DLD1 (cell line): ENCODE data around the gene RALGDS.

Experiments
- in situ Hi-C: cut with HindIII; loops from 2 replicates; pipeline ENCODE4 v1.10.0; 2017; ENCODE audit warnings: low sequenced_read_pairs

Gene RALGDS

DNA sequence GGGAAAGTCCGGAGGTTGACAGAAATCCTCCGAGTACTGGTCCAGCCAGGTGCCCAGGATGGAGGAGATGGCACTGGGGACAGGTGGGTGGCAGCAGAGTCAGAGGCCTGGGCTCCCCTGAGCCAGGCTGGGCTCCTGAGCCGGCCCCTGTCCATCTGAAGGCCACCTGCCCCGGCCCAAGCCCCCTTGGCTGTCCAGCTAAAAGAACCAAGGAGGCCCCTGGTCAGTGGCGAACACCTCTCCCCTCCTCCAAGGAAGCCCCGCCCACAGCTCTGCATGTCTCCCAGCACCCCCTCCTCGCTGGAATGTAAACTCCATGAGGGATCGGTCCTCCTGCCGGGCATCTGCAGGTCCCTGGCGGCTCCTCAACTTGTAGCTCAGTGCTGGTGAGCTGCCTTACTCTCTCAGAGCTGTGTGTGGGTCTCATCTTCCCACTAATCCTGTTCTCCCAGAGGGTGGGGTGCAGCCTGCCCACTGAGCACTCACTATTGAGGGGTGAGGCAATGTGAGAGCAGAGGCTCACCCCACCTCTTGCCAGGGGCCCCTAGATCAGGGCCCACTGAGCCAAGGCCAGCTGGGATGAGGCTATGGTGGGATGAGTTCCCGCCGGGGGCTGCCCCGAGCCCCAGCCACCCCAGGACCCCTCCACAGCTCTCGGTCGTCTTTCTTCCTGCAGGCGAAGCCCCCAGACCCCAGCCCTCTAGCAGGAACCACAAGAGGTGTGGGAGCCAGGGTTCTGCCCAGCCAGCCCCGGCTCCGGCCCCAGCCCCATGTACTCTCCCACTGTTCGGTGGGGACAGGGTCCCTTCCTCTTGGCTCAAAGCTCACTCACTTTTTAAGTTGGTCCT lies 12.0 kb downstream of the RALGDS start:
- in situ Hi-C loops, result no loop called here

DNA sequence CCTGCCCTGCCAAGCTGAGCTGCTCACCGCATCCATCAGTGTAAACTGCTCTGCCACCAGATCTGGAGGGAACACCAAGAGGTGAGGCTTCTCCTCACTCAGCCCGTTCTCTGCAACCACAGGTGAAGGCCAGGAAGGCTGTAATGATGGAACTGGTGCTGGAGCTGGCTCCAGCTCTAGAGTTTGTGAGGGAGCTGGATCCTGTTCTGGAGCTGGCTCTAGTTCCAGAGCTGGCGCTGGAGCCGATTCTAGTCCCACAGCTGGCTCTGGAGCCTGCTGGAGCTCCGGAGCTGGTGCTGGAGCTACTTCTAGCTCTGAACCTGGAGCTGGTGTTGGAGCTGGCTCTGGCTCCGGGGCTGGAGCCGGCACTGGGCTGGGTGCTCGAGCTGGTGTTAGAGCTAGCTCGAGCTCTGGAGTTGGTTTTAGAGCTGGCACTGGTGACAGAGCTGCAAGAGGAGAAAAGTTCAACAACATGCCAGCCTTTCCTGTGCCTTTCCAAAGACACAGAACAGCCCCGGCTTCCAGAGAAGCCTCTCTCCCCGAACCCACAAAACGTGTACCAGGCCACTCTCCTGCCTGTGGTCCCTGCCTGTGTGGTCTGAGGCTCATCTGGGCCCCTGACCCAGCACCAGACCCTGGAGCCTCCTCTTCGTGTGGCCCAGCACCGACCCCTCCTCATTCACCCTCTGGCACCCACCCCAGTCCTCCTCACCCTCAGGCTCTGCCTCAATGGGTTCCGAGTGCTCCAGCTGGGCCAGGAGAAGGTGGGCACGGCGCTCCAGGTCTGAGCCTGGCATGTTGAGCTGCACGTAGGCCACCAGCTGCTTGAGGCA lies 12.9 kb downstream of the RALGDS start:
- in situ Hi-C loops, result no loop called here

DNA sequence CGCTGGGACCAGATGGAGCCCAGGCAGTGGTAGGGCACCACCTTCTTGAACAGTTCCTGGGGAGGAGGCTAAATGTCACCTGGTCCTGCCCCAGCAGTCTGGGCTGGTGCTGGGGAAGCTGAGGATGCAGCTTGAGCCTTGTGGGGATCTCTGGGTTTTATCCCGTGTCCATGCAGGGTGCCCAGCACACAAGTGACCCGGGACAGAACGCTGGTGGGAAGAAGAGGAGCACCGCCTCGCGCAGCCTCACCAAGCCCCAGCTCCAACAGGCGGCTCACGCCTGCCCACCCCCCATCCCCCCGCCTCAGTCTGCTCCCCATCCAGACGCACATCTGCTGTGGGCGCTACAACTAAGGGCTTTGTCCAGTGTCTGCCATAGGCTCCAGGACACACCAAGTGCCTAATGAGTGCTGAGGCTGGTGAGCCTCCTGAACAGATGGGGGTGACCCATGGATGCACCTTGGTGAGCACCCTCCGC lies 13.8 kb downstream of the RALGDS start:
- in situ Hi-C loops, result no loop called here

GRCh38 chr9:133106511-133107244 lies 14.4 kb downstream of the RALGDS start:
- in situ Hi-C loops, result no loop called here

DNA sequence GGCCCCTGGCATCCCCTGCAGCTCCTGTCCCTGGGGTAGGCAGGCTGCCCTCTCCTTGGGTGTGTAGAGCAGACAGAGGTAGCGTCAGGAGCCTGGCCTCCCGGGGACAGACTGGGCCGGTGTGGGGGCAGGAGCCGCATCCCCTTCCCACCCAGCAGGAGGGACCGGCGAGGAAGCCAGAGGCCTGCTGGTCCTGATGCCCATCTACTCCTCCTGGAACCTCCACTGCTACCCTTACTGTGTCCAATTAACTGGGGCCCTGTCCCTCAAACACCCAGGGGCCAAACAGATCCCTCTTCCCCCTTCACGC lies 15.6 kb downstream of the RALGDS start:
- in situ Hi-C loops, result no loop called here

DNA sequence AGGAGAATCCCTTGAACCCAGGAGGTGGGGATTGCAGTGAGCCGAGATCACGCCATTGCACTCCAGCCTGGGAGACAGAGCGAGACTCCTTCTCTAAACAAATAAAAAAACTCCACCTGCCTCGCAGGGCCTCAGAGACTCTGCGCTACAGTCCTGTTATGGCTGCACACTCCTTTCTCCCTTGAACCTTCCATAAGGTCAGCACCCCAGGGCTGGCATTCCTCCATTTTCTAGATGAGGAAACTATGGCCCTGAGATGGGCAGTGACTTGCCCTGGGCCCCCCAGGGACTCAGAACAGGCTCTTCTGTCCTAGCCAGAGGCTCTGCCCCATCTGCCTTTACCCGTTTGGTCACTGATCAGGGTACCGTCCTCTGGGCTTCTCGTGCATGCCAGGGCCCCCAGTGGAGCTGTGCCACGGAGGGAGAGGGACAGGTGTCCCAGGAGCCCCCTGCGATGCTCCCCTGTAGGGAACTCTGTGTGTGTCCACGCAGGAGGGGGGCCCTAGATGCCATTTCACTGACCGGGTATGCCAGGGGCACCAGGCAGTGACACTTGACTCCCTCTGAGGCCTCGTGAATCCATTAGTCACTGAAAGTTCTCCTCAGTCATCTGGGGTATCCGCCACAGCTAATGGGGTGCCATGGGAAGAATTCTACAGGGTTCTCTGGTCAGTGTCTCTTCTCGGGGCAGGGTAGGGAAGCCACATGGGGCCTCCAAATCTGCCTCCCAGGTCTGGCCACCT lies 16.2 kb downstream of the RALGDS start:
- in situ Hi-C loops, result no loop called here

DNA sequence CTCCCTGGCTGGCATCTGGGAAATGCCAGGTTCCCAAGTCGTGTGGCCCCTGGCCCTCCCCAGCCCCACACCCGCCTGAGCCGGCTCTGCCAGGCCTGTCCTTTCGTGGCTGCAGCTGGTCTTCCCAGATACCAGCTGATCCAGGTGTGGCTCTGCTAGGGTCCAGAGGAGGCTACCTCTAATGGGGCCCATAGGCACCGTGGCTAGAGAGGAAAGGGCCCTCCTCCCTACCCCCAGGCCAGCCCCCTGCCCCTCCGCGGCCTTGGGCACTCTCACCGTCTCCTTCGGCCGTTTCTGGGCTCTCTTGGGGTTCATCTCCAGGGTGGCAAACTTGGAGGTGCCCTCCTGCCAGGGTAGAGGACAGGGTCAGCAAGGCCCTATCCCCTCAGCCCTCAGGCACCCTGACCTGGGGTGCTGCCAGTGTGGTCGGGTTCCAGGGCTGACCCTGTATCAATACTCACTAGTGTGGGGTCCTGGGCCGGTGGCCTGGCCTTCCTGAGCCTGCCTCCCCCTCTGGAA lies 17.0 kb downstream of the RALGDS start:
- in situ Hi-C loops, result no loop called here

DNA sequence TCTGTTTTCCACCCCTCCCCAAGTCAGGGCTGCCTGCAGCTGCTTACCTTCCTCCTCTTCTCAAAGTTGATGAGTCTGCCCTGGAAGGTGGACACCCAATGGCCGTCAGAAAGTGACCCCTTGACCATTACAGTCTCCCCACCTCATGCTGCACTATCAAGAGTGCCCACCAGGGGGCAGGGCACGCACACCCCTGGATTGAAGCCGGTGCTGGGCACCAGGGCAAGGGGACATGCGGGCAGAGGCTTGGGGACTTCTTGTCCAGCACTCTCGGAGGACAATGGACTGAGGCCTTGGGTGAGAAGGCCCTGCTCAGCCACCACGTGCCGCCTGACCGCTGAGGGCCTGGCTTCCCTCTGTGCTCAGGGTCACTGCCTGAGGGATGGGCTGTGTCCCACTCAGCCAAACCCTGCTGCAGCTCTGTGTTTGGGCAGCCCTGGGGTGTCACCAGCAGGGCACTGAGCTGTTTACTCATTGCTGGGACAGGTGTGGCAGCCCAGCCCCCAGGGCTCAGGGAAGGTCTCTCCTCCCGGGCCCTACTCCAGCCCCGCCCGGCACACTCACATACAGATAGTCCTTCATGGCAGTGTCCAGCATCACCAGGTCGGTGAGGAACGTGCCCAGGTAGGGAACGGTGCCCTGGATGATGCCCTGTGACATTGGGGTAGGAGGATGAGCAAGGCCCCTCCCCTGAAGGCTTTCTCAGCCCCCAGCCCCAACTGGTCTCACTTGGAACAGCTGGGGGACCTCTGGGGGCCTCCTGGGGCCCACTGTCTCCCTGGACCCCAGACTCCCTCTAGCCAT lies 17.7 kb downstream of the RALGDS start:
- in situ Hi-C loops, result no loop called here

- in situ Hi-C loops, result no loop called here
These were observed 18.6 kb downstream of the RALGDS start for GRCh38 chr9:133102190-133103021.

GRCh38 chr9:133101356-133102189 lies 19.5 kb downstream of the RALGDS start:
- in situ Hi-C loops, result no loop called here

- in situ Hi-C loops, result no loop called here
These were observed 20.3 kb downstream of the RALGDS start for GRCh38 chr9:133100506-133101355.

DNA sequence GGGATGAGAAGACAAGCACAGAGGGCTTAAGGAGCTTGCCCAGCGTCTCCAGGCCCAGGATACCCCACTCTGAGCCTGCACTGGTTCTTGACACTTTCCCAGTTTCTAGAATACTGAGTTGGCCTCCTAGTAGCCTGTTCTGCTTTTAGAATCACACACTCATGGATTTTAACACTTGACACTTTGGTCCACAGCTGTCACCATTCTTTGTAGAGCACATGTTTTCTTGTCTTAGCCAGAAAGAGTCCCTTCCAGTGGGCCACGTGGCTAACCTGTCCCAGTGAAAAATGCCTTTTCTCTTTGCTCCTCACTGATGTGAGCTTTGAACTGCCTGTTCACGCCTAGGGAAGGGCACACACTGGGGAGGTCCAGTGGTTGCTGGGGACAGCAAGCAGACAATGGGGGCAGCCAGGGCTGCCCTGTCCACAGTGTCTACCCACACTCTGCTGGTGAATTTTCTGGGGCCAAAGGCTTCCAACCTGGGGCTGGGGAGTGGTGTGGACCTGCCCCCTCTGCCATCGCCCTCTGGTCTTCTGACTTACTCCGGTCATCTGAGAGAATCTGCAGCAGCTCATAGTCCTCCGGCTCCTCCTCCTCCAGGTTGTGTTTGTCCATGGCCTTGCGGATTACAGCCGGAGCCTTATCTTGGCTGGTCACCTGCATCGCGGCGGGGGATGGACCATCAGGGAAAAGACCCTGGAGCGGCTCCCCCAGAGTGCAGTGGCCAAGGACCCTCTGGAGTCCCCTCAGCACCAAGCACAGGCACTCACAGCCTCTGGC lies 21.1 kb downstream of the RALGDS start:
- in situ Hi-C loops, result no loop called here

DNA sequence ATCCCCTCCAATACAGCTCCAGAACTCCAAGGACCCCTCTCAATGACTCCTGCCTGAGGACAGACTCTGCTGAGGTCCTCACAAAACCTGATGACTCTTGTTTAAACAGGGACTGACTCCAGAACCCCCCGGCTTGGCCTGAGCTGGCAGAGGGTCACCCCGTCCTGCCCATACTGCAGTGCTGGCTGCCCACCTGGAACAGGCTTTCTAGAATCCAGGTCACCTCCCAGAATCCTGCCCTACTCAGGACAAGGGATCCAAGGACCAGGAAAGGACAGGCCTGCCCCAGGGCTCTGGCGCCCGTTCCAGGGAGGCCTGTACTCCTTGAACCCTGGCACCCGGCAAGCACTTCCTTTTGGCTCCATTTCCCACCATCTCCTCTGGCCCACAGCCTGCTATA lies 22.2 kb downstream of the RALGDS start:
- in situ Hi-C loops, result no loop called here

DNA sequence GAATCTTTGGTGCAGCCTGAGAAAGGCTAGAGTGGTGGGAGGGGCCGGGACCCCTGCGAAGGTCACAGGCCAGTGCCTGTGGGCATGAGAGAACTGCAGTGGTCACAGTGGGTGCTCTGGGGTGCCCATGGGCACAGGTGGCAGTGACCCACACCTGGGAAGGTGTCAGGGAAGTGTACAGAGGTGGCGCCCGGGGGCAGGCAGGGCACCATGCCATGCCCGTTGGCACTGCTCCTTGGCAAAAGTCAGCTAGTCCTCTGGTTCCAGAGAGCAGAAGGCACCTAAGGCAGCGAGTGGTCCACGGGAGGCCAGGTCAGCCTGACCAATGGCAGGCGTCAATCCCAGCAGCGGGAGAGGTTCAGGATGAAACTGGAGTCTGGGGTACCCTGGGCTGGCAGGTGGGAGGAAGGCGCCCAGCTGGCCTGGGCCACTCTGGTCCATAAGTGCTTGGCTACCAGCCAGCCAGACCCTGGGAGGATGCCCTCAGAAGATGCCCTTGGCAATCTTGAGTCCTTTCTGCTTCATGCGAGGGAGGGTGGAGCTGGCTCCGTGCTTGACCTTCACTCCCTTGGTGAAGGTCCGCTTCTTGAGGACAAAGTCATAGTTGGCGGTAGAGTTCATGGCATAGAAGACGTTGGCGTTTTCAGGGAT lies 22.8 kb downstream of the RALGDS start:
- in situ Hi-C loops, result no loop called here

GRCh38 chr9:133094842-133095393 lies 26.1 kb downstream of the RALGDS start:
- in situ Hi-C loops, result no loop called here
